Measurements from ENCODE around the gene TTC23.

- TF ChIP-seq TAF1 (IDR thresholded peaks at IDR 0.05; ENCODE audit: borderline replicate concordance, low read depth, low read length) (no peak), POLR2AphosphoS5 (IDR thresholded peaks at IDR 0.05; ENCODE audit: low read depth, low read length) (no peak), POLR2A (IDR thresholded peaks at IDR 0.05; ENCODE audit: low read depth, low read length) (no peak)
Measured at GRCh38 chr15:99155961-99156443, 93.4 kb downstream of the TTC23 start.

Data from GM12892 (cell line).